ENCODE data around the gene CCNL1.

Gene CCNL1

DNA sequence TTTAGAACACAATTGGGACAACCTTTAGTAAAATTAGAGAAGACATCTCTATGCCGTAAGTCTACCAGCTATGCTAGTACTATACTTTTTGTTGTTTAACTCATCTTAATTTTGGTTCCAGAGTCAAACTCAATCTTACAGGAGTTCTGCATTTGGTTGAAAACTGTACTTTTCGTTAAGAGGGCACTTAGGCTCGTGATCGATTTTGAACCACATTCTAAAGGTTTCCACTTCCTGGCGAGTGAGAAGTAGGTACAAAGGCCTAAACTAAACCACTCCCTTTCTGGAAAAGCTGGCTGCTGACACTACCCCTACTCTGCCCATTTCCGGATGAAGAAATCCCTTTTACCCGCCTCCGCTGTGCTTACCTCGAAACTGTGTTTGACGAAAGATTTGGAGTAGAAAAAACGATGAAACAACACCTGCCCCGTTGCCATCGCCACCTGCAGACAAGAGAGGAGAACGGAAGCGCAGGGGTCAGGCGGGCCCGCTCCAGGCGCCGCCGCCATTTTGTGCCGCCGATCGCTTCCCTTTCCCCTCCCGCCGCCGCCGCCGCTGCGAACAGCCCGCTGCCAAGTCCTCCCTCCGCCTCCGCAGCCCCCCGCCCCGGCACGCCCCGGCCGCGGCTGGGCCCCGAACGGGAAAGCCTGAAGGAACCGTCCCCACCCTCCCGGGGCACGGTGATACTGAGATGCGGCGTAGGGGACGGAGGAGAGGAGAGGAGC, 748 bp downstream of the CCNL1 start:
- H3K36me3 ChIP-seq (replicated peaks; ENCODE audit: insufficient read depth, low read length): peaks cover 42% of the 10 kb centered on the region
- H3K4me3 ChIP-seq (ENCODE audit: low read length): peak overlapping the region; percentile 98
- peaks cover 68% of the 10 kb centered on the region for H3K79me2 ChIP-seq (ENCODE audit: low read length)
- H4K20me1 ChIP-seq (ENCODE audit: insufficient read depth, low read length): peaks cover 49% of the 10 kb centered on the region
- TF ChIP-seq, protein P1, sequence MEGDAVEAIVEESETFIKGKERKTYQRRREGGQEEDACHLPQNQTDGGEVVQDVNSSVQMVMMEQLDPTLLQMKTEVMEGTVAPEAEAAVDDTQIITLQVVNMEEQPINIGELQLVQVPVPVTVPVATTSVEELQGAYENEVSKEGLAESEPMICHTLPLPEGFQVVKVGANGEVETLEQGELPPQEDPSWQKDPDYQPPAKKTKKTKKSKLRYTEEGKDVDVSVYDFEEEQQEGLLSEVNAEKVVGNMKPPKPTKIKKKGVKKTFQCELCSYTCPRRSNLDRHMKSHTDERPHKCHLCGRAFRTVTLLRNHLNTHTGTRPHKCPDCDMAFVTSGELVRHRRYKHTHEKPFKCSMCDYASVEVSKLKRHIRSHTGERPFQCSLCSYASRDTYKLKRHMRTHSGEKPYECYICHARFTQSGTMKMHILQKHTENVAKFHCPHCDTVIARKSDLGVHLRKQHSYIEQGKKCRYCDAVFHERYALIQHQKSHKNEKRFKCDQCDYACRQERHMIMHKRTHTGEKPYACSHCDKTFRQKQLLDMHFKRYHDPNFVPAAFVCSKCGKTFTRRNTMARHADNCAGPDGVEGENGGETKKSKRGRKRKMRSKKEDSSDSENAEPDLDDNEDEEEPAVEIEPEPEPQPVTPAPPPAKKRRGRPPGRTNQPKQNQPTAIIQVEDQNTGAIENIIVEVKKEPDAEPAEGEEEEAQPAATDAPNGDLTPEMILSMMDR (IDR thresholded peaks at IDR 0.05; ENCODE audit: low read length): peak; percentile 28
- no peak for TF ChIP-seq EZH2phosphoT487 (IDR thresholded peaks at IDR 0.05; ENCODE audit: low read length)
- no peak for TF ChIP-seq EZH2 (optimal IDR thresholded peaks at IDR 0.05; ENCODE audit: low read depth, low read length)
- H3F3A ChIP-seq (ENCODE audit: insufficient read depth, low read length): peaks cover 69% of the 10 kb centered on the region
- no peaks in the 10 kb centered on the region for H3K9me2 ChIP-seq (replicated peaks; ENCODE audit: insufficient read depth, low read length)
- H3K27ac ChIP-seq (ENCODE audit: low read length): peak overlapping the region; percentile 99
- H3K4me1 ChIP-seq (ENCODE audit: low read length): peaks cover 40% of the 10 kb centered on the region
- no peak overlapping the region for H2AFZ ChIP-seq (ENCODE audit: low read length)
- peak overlapping the region; percentile 96 for H3K4me2 ChIP-seq (ENCODE audit: low read depth, low read length)
- H3K27me3 ChIP-seq (replicated peaks; ENCODE audit: insufficient read depth, low read length): no peaks in the 10 kb centered on the region
- H3K9ac ChIP-seq (ENCODE audit: low read length): peak overlapping the region; percentile 99
- H3K9me3 ChIP-seq (replicated peaks; ENCODE audit: insufficient read depth, low read length): no peaks in the 10 kb centered on the region
- DNase-seq: peak; percentile 96

DNA sequence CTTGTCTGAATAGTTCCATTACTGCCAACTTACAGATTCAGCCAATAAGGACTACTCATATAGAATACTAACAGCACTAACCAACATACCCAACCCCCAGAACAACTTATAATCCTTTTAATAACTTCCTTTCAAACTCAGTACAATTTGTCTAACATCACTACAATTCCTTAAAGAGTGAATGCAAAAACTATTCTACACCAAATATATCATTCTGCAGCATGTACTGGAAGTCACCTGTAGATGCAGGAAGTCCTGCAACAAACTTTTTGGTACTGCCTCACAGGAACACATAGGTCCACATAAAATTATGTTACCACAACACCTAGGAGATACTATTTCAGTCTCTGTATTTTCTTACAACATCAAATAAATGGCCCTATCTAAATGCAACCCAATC, 2.1 kb downstream of the CCNL1 start:
- Histone ChIP-seq H3K36me3 (replicated peaks; ENCODE audit: insufficient read depth, low read length) (peaks cover 52% of the 10 kb centered on the region), H4K20me1 (ENCODE audit: insufficient read depth, low read length) (peaks cover 62% of the 10 kb centered on the region), H3K9me2 (replicated peaks; ENCODE audit: insufficient read depth, low read length) (no peaks in the 10 kb centered on the region), H3K4me1 (ENCODE audit: low read length) (peaks cover 54% of the 10 kb centered on the region), H3K4me3 (ENCODE audit: low read length) (peak overlapping the region; percentile 98), H3K79me2 (ENCODE audit: low read length) (peaks cover 82% of the 10 kb centered on the region), H3K27ac (ENCODE audit: low read length) (peak overlapping the region; percentile 99), H3K4me2 (ENCODE audit: low read depth, low read length) (peak overlapping the region; percentile 96), H3F3A (ENCODE audit: insufficient read depth, low read length) (peaks cover 83% of the 10 kb centered on the region), H2AFZ (ENCODE audit: low read length) (no peak overlapping the region), H3K9ac (ENCODE audit: low read length) (peak overlapping the region; percentile 99), H3K9me3 (replicated peaks; ENCODE audit: insufficient read depth, low read length) (no peaks in the 10 kb centered on the region), H3K27me3 (replicated peaks; ENCODE audit: insufficient read depth, low read length) (no peaks in the 10 kb centered on the region)
- no peak for DNase-seq
- TF ChIP-seq, protein P1 (IDR thresholded peaks at IDR 0.05; ENCODE audit: low read length): no peak
- TF ChIP-seq EZH2phosphoT487 (IDR thresholded peaks at IDR 0.05; ENCODE audit: low read length) (no peak), EZH2 (optimal IDR thresholded peaks at IDR 0.05; ENCODE audit: low read depth, low read length) (no peak)

DNA sequence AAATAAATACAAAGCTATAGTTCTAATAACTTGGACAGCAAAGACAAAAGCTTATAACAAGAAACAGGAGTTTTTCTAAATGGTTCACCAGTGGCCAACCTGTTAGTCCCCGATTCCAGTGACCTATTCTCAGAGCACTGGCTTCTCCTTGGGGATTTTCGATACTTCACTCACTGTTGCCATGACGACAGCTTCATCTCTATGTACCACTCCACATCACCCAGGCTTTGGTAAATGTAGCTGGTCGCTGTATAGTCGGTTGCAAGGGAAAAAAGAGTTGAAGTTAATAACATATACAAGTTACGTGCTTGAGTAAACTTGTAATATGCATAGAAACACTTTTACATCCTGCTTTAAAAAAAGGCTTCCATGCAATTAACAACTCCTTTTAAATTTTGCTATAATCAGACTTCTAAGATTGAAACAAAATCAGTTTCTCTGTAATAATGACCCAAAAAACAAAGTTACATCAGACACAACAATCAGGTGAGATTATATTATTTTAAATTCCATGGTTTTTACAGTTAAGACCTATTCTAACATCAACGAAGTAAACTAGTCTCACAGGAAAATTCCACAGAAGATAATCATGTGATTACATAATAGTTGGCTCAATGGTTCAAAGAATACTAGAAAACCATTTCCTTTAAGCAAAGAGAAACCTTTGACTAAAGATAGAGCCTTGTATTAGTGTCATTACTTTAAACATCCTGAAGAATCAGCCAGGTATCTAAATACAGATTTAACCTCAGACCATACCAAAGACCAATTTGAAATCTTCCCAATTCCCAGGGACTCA, 2.9 kb downstream of the CCNL1 start:
- Histone ChIP-seq H3K9me3 (replicated peaks; ENCODE audit: insufficient read depth, low read length) (no peaks in the 10 kb centered on the region), H3K4me3 (ENCODE audit: low read length) (peak overlapping the region; percentile 98), H3K79me2 (ENCODE audit: low read length) (peaks cover 90% of the 10 kb centered on the region), H3K36me3 (replicated peaks; ENCODE audit: insufficient read depth, low read length) (peaks cover 60% of the 10 kb centered on the region), H4K20me1 (ENCODE audit: insufficient read depth, low read length) (peaks cover 70% of the 10 kb centered on the region), H2AFZ (ENCODE audit: low read length) (no peak overlapping the region), H3K9me2 (replicated peaks; ENCODE audit: insufficient read depth, low read length) (no peaks in the 10 kb centered on the region), H3F3A (ENCODE audit: insufficient read depth, low read length) (peaks cover 91% of the 10 kb centered on the region), H3K4me1 (ENCODE audit: low read length) (peaks cover 62% of the 10 kb centered on the region), H3K27ac (ENCODE audit: low read length) (peak overlapping the region; percentile 99; the same call in 1 of the 2 replicates), H3K4me2 (ENCODE audit: low read depth, low read length) (peak overlapping the region; percentile 96), H3K9ac (ENCODE audit: low read length) (peak overlapping the region; percentile 99; the same call in 1 of the 2 replicates), H3K27me3 (replicated peaks; ENCODE audit: insufficient read depth, low read length) (no peaks in the 10 kb centered on the region)
- DNase-seq: peak; percentile 42
- no peak for TF ChIP-seq EZH2 (optimal IDR thresholded peaks at IDR 0.05; ENCODE audit: low read depth, low read length)
- TF ChIP-seq EZH2phosphoT487 (IDR thresholded peaks at IDR 0.05; ENCODE audit: low read length): no peak
- TF ChIP-seq, protein P1 (IDR thresholded peaks at IDR 0.05; ENCODE audit: low read length): no peak
